H1 (cell line): ENCODE data around the gene PNLIPRP1. TPM values are rescaled to one million over a fixed set of nuclear protein-coding genes. Genes with fewer than 3 reads are reported as not detected.

Experiments used
- CTCF ChIA-PET: fragments of 300-600 bp; sonication (Branson Sonifier 250); formaldehyde crosslinking; loops from one replicate; lab custom pipeline; 2021; ENCODE audit not compliant: partially characterized antibody; lab: Charles Lee
- POLR2A ChIA-PET: fragments of 300-600 bp; sonication (Branson Sonifier 250); formaldehyde crosslinking; loops from one replicate; lab custom pipeline; 2021; ENCODE audit warnings: inconsistent platforms; ENCODE audit not compliant: partially characterized antibody; lab: Charles Lee
- DNase-seq, 2 experiments: peaks; one replicate each; pipeline versions ENCODE4 v3.0.0 to v3.0.0-alpha.2; 2010 to 2022; ENCODE audit warnings: low spot score in 2 of 2, low read depth in 1 of 2, mixed read lengths in 1 of 2
- FAIRE-seq: peaks from 2 replicates; lab custom pipeline; 2011; peaks lifted over from hg19 to GRCh38; lab: Jason Lieb, UNC
- H2AFZ ChIP-seq: 2 replicates; pipeline ENCODE4 v1.8.1; 2012; ENCODE audit warnings: low read length, inconsistent platforms
- H2AK5ac ChIP-seq: 2 replicates; pipeline ENCODE4 v1.6.1; 2013; ENCODE audit warnings: low read depth, low read length
- H2BK120ac ChIP-seq: replicated peaks from 2 replicates; pipeline ENCODE3; 2013; ENCODE audit warnings: low read depth, low read length, inconsistent platforms
- H2BK12ac ChIP-seq: 2 replicates; pipeline ENCODE4 v1.6.1; 2013; ENCODE audit warnings: low read depth, low read length
- H2BK15ac ChIP-seq: 2 replicates; pipeline ENCODE4 v1.6.1; 2013; ENCODE audit warnings: low read length
- H2BK20ac ChIP-seq: 2 replicates; pipeline ENCODE4 v1.6.1; 2013; ENCODE audit warnings: low read length
- H2BK5ac ChIP-seq: 2 replicates; pipeline ENCODE4 v1.6.1; 2013; ENCODE audit warnings: low read depth, low read length
- H3K14ac ChIP-seq: 2 replicates; pipeline ENCODE4 v1.6.1; 2013; ENCODE audit warnings: inconsistent platforms; ENCODE audit not compliant: insufficient read length
- H3K18ac ChIP-seq: 2 replicates; pipeline ENCODE4 v1.6.1; 2013; ENCODE audit warnings: low read length; ENCODE audit errors: extremely low read depth
- H3K23ac ChIP-seq: 2 replicates; pipeline ENCODE4 v1.6.1; 2013; ENCODE audit warnings: inconsistent platforms; ENCODE audit not compliant: insufficient read length
- H3K23me2 ChIP-seq: 2 replicates; pipeline ENCODE4 v1.6.1; 2013; ENCODE audit warnings: low read depth, low read length
- H3K27ac ChIP-seq: 2 replicates; pipeline ENCODE4 v1.6.1; 2011; ENCODE audit warnings: low read depth, low read length, inconsistent platforms
- H3K27me3 ChIP-seq, 4 experiments: replicated peaks in 1 of 4; 1 replicate in 1 of 4; 2 replicates in 3 of 4; pipeline versions ENCODE4 v1.6.1 to v1.8.1; 2011 to 2013; ENCODE audit warnings: low read length in 3 of 4, mild to moderate bottlenecking in 3 of 4, inconsistent platforms in 2 of 4, mixed read lengths in 2 of 4, moderate library complexity in 1 of 4; ENCODE audit not compliant: control insufficient read depth in 3 of 4, insufficient read depth in 3 of 4; ENCODE audit errors: extremely low read depth in 1 of 4
- H3K36me3 ChIP-seq, 4 experiments: 2 replicates each; pipeline versions ENCODE4 v1.6.1 to v1.8.1; 2011 to 2013; ENCODE audit warnings: mild to moderate bottlenecking in 4 of 4, low read length in 3 of 4, moderate library complexity in 2 of 4, control low read depth in 1 of 4, inconsistent platforms in 1 of 4; ENCODE audit not compliant: insufficient read depth in 4 of 4, control insufficient read depth in 2 of 4
- H3K4ac ChIP-seq: replicated peaks from 2 replicates; pipeline ENCODE3; 2013; ENCODE audit warnings: low read length, low read depth, mixed read lengths, inconsistent platforms; ENCODE audit not compliant: insufficient read length
- H3K4me1 ChIP-seq, 4 experiments: replicated peaks in 1 of 4; 1 replicate in 1 of 4; 2 replicates in 3 of 4; pipeline versions ENCODE4 v1.6.1 to v1.8.1; 2011 to 2013; ENCODE audit warnings: low read length in 3 of 4, inconsistent platforms in 2 of 4, mixed read lengths in 1 of 4; ENCODE audit not compliant: insufficient read depth in 4 of 4, control insufficient read depth in 3 of 4
- H3K4me2 ChIP-seq, 2 experiments: 2 replicates each; pipeline versions ENCODE4 v1.6.1 to v1.8.1; 2011 to 2013; ENCODE audit warnings: low read depth in 2 of 2, low read length in 2 of 2, control low read depth in 1 of 2, inconsistent platforms in 1 of 2, mild to moderate bottlenecking in 1 of 2; ENCODE audit not compliant: insufficient read depth in 1 of 2
- H3K4me3 ChIP-seq, 4 experiments: fragments of 200-600, 300-600 bp in 1 of 4; sonication (generic), shearing (Covaris generic), sonication (Bioruptor Twin) in 1 of 4; 2 replicates each; pipeline versions ENCODE4 v1.5.1 to v1.8.1; 2011 to 2016; ENCODE audit warnings: low read length in 4 of 4, low read depth in 3 of 4, control low read depth in 2 of 4, inconsistent platforms in 2 of 4, mild to moderate bottlenecking in 2 of 4, mixed read lengths in 1 of 4, moderate library complexity in 1 of 4; ENCODE audit not compliant: insufficient read depth in 2 of 4; ENCODE audit errors: extremely low read depth in 1 of 4
- H3K56ac ChIP-seq: replicated peaks from 2 replicates; pipeline ENCODE3; 2013; ENCODE audit warnings: low read depth, mild to moderate bottlenecking, mixed read lengths, low read length, inconsistent platforms; ENCODE audit not compliant: insufficient read length
- H3K79me1 ChIP-seq: 2 replicates; pipeline ENCODE4 v1.6.1; 2013; ENCODE audit warnings: low read depth, low read length, control low read depth
- H3K79me2 ChIP-seq, 2 experiments: 2 replicates each; pipeline versions ENCODE4 v1.6.1 to v1.8.1; 2012 to 2013; ENCODE audit warnings: low read length in 2 of 2, mild to moderate bottlenecking in 2 of 2, inconsistent platforms in 1 of 2; ENCODE audit not compliant: insufficient read depth in 2 of 2, control insufficient read depth in 1 of 2
- H3K9ac ChIP-seq, 4 experiments: replicated peaks in 1 of 4; 1 replicate in 1 of 4; 2 replicates in 3 of 4; pipeline versions ENCODE4 v1.6.1 to v1.8.1; 2011 to 2013; ENCODE audit warnings: low read depth in 3 of 4, low read length in 3 of 4, control low read depth in 2 of 4, mild to moderate bottlenecking in 2 of 4, moderate library complexity in 2 of 4, inconsistent platforms in 1 of 4; ENCODE audit errors: extremely low read depth in 1 of 4
- H3K9me3 ChIP-seq, 2 experiments: 2 replicates each; pipeline versions ENCODE4 v1.6.1 to v1.8.1; 2012 to 2013; ENCODE audit warnings: mild to moderate bottlenecking in 2 of 2, moderate library complexity in 2 of 2, control low read depth in 1 of 2, inconsistent platforms in 1 of 2, low read depth in 1 of 2, low read length in 1 of 2, mixed read lengths in 1 of 2; ENCODE audit not compliant: insufficient read depth in 2 of 2
- H4K20me1 ChIP-seq, 2 experiments: replicated peaks in 1 of 2; 2 replicates each; pipeline versions ENCODE3 to v1.8.1; 2011 to 2013; ENCODE audit warnings: inconsistent platforms in 2 of 2, low read length in 2 of 2, mild to moderate bottlenecking in 1 of 2; ENCODE audit not compliant: insufficient read depth in 2 of 2, control insufficient read depth in 1 of 2
- H4K5ac ChIP-seq: 2 replicates; pipeline ENCODE4 v1.6.1; 2013; ENCODE audit warnings: low read length, low read depth, mixed read lengths, inconsistent platforms; ENCODE audit not compliant: insufficient read length
- H4K8ac ChIP-seq: 2 replicates; pipeline ENCODE4 v1.8.0; 2013; ENCODE audit warnings: mild to moderate bottlenecking, moderate library complexity, low read length, inconsistent platforms; ENCODE audit not compliant: insufficient read depth; ENCODE audit errors: extremely low read depth
- H4K91ac ChIP-seq: replicated peaks from 2 replicates; pipeline ENCODE3; 2013; ENCODE audit warnings: low read length, mixed read lengths, inconsistent platforms; ENCODE audit not compliant: insufficient read length
- WGBS, 2 experiments: shearing (Covaris generic) in 1 of 2; methylation state at CpG; one replicate each; pipeline versions ENCODE4 v1.1.6 to v1.1.7; 2013 to 2015; ENCODE audit warnings: low lambda C conversion rate in 2 of 2, mixed read lengths in 2 of 2, inconsistent platforms in 1 of 2, low coverage in 1 of 2, missing lambda C conversion rate in 1 of 2; ENCODE audit not compliant: insufficient replicate concordance in 2 of 2, insufficient coverage in 1 of 2, insufficient read length in 1 of 2; ENCODE audit errors: extremely low coverage in 1 of 2, missing lambda C conversion rate in 1 of 2; 5-methylcytosine and 5-hydroxymethylcytosine counted together
- polyA plus RNA-seq, 7 experiments: library from polyadenylated mRNA; depleted of rRNA in 3 of 7; stranded (reverse) in 5 of 7; unstranded in 2 of 7; fragments of >200 nt in 5 of 7; fragments of 200-250 nt in 2 of 7; gene quantifications; 1 replicate in 5 of 7; 2 replicates in 1 of 7; 4 replicates in 1 of 7; pipeline versions ENCODE4 v1.2.1 to v1.2.3, GENCODE V29; 2011 to 2013; ENCODE audit warnings: missing spikeins in 2 of 7, mixed read lengths in 2 of 7
- total RNA-seq: library from RNA; stranded (reverse); fragmentation: NEBNext Ultra II Directional; extraction: Animal tissue kit (Norgen Biotek cat#: 25700); gene quantifications from 2 replicates; pipeline ENCODE4 v1.2.1, GENCODE V29; 2021

Gene PNLIPRP1
- total and polyA plus RNA-seq, 2 of the 8 experiments (the other 6 are each of a cell fraction or from before 2014, with no cell fraction given), result not detected

DNA sequence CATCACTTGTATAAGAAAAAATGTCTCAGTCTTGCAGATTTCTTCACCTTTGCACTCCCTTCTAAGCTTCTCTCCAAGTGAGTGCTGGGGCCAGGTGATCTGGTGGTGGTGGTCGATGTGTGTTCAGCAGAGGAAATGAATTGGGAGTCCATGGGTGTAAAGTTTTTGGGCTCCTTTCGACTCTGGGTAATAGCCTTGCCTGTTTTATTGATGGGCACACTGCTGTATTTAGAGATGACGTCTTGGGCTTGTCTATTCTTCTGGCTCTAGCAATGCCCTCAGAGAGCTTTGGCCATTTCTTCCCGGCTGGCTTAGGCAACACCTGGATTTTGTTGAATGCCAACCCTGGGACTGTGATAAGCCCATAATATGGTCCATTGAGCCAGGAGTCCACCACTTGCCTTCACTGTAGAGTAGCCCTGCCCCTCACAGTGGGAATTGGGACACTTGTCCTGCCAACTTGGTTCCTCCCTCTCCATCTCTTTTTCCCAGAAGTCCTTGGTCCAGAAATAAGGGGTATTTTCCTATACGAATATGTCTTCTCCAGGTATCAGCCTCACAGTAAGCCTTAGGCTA is 33.4 kb upstream of the PNLIPRP1 start:
- WGBS, 2 experiments, result 85% methylated on average over 5 of the region's 5 CpGs; no CpG with 5 or more reads in 1 of the 2 experiments
- H3K9me3 ChIP-seq, result no peaks in the 10 kb centered on the region
- no peak for FAIRE-seq
- no peak overlapping the region for H3K56ac ChIP-seq
- no peak overlapping the region for H2AK5ac ChIP-seq
- H4K5ac ChIP-seq, result no peak overlapping the region
- H3K27me3 ChIP-seq, result no peaks in the 10 kb centered on the region
- H2BK20ac ChIP-seq, result no peak overlapping the region
- CTCF ChIA-PET, result interaction anchor here (1.0 to 1.2 kb wide), 3 partner anchors 9 to 618 kb away, joined by 3 to 4 read pairs (median 3); no protein-coding TSS in a partner anchor
- no peak overlapping the region for H3K23ac ChIP-seq
- no peak overlapping the region for H4K8ac ChIP-seq
- H3K4ac ChIP-seq, result no peak overlapping the region
- no peak overlapping the region for H3K27ac ChIP-seq
- DNase-seq, result no peak
- no peak overlapping the region for H2BK120ac ChIP-seq
- no peak overlapping the region for H3K18ac ChIP-seq
- no peaks in the 10 kb centered on the region; a peak in 1 of 7 replicates for H3K4me1 ChIP-seq
- no peak overlapping the region for H2BK12ac ChIP-seq
- H4K91ac ChIP-seq, result no peak overlapping the region
- no peak overlapping the region for H3K9ac ChIP-seq
- H3K79me1 ChIP-seq, result no peaks in the 10 kb centered on the region
- no peak overlapping the region for H3K4me2 ChIP-seq
- POLR2A ChIA-PET, result no interaction called here
- no peak overlapping the region for H3K4me3 ChIP-seq
- no peak overlapping the region for H2BK5ac ChIP-seq
- H2BK15ac ChIP-seq, result no peak overlapping the region
- H3K36me3 ChIP-seq, result no peaks in the 10 kb centered on the region
- no peak overlapping the region for H2AFZ ChIP-seq
- H3K23me2 ChIP-seq, result no peaks in the 10 kb centered on the region; the same call in 1 of the 2 replicates
- H3K14ac ChIP-seq, result no peak overlapping the region
- H3K79me2 ChIP-seq, result no peaks in the 10 kb centered on the region
- H4K20me1 ChIP-seq, result no peaks in the 10 kb centered on the region
